HepG2 (cell line): ENCODE measurements around the gene SPRED2. TPM values are rescaled to one million over a fixed set of nuclear protein-coding genes. Genes with fewer than 3 reads are reported as not detected.
A peak's percentile ranks its signal among the peaks of the same experiment; 100 is the strongest.

Experiments
- CREM ChIP-seq, 2 experiments: sonication (generic) in 1 of 2; formaldehyde crosslinking in 1 of 2; IDR thresholded peaks; 2 replicates each; pipeline versions ENCODE4 v1.4.0 to v1.6.1; 2016 to 2020; ENCODE audit warnings: antibody characterized with exemption in 1 of 2, mild to moderate bottlenecking in 1 of 2, missing genetic modification reagents in 1 of 2
- HNRNPL ChIP-seq: fragments of 200-400 bp; formaldehyde crosslinking; IDR thresholded peaks from 2 replicates; pipeline ENCODE4 v1.6.1; 2017; ENCODE audit warnings: mild to moderate bottlenecking, low read depth, low read length
- RAD51 ChIP-seq: fragments of 450-650 bp; IDR thresholded peaks from 2 replicates; pipeline ENCODE4 v1.6.1; 2016; ENCODE audit warnings: borderline replicate concordance
- SATB2 ChIP-seq: sonication (generic); formaldehyde crosslinking; IDR thresholded peaks from 2 replicates; pipeline ENCODE4 v1.5.0; 2020; ENCODE audit warnings: missing genetic modification reagents
- SPEN ChIP-seq: sonication (generic); formaldehyde crosslinking; IDR thresholded peaks from 2 replicates; pipeline ENCODE4 v1.5.1; 2020; ENCODE audit warnings: low read depth, mild to moderate bottlenecking, missing genetic modification reagents
- STAT5B ChIP-seq: sonication (generic); formaldehyde crosslinking; IDR thresholded peaks from 2 replicates; pipeline ENCODE4 v1.4.0; 2020; ENCODE audit warnings: missing genetic modification reagents
- ZFP36L1 ChIP-seq: sonication (generic); formaldehyde crosslinking; IDR thresholded peaks from 2 replicates; pipeline ENCODE4 v1.8.0; 2022; ENCODE audit warnings: mild to moderate bottlenecking, missing genetic modification reagents, moderate library complexity
- ZNF747 ChIP-seq: sonication (generic); formaldehyde crosslinking; IDR thresholded peaks from 2 replicates; pipeline ENCODE4 v1.8.1; 2023; ENCODE audit warnings: missing genetic modification reagents, mild to moderate bottlenecking, borderline replicate concordance
- polyA plus RNA-seq, 8 experiments: library from polyadenylated mRNA; depleted of rRNA in 3 of 8; stranded (reverse) in 7 of 8; unstranded in 1 of 8; fragments of >200 nt; fragmentation: Illumina TruSeq in 4 of 8; extraction: Trizol in 4 of 8; gene quantifications; 2 replicates each; pipeline versions ENCODE4 v1.2.1 to v1.2.3, GENCODE V29; 2011 to 2016; ENCODE audit warnings: low read depth in 4 of 8, missing spikeins in 1 of 8, mixed read lengths in 1 of 8; ENCODE audit not compliant: insufficient read depth in 1 of 8
- total RNA-seq, 5 experiments: library from RNA; depleted of rRNA; stranded (reverse); fragments of >200 nt; fragmentation: Illumina TruSeq; extraction: Trizol; gene quantifications; 2 replicates each; pipeline ENCODE4 v1.2.3, GENCODE V29; 2016; ENCODE audit warnings: low read depth in 1 of 5
- TF ChIP-seq, protein P1 (sequence below): sonication (generic); formaldehyde crosslinking; IDR thresholded peaks from 2 replicates; pipeline ENCODE4 v1.4.0; 2020; ENCODE audit warnings: mild to moderate bottlenecking, low read depth, missing genetic modification reagents
- TF ChIP-seq, protein P2 (sequence below): sonication (generic); formaldehyde crosslinking; IDR thresholded peaks from one replicate; pipeline ENCODE4 v1.5.1; 2020; ENCODE audit warnings: mild to moderate bottlenecking, missing genetic modification reagents; ENCODE audit errors: not compliant biosample characterization
- TF ChIP-seq, protein P3 (sequence below): sonication (generic); formaldehyde crosslinking; IDR thresholded peaks from 2 replicates; pipeline ENCODE4 v1.8.0; 2022; ENCODE audit warnings: mild to moderate bottlenecking, missing genetic modification reagents
- TF ChIP-seq, protein P4 (sequence below): sonication (generic); formaldehyde crosslinking; IDR thresholded peaks from 2 replicates; pipeline ENCODE4 v1.5.0; 2020; ENCODE audit warnings: mild to moderate bottlenecking, missing genetic modification reagents

SPRED2 gene
- total and polyA plus RNA-seq, 2 of the 13 experiments (the other 11 are each of a cell fraction or from before 2014, with no cell fraction given) = 13.0 to 37.0 TPM

DNA sequence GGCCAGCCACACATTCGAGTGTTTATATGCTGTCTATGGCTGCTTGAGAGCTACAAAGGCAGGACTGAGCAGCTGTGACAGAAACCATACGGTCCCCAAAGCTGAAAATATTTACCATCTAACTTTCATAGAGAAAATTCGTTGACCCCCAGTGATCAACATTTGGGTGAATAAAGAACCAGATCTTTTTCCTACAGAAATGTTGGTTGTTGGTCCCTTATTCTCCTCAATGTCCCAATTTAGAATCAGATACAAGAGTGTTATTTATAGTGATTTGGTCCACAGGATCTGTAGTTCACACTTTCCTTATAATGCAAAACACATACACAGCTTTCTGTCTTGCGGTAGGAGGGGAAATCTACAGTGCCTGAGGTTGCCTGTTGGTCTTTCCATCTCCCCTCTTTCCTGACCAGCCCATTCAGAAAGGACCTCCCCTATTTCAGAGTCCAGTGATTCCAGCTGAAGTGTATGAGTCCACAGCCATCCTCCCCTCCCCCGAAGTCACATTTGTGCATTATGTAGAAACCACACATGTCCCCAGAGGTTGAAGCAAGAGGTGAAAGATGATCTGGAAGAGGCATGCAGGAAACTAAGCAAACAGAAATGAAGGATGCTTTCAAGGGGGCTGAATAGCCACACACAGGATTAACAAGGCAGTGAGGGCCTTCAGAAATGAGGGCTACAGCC lies 61.9 kb downstream of the SPRED2 start (continued):
- TF ChIP-seq SATB2 (CRISPR knock-in tag) = no peak
- TF ChIP-seq, protein P1, sequence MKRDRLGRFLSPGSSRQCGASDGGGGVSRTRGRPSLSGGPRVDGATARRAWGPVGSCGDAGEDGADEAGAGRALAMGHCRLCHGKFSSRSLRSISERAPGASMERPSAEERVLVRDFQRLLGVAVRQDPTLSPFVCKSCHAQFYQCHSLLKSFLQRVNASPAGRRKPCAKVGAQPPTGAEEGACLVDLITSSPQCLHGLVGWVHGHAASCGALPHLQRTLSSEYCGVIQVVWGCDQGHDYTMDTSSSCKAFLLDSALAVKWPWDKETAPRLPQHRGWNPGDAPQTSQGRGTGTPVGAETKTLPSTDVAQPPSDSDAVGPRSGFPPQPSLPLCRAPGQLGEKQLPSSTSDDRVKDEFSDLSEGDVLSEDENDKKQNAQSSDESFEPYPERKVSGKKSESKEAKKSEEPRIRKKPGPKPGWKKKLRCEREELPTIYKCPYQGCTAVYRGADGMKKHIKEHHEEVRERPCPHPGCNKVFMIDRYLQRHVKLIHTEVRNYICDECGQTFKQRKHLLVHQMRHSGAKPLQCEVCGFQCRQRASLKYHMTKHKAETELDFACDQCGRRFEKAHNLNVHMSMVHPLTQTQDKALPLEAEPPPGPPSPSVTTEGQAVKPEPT = no peak
- no peak for TF ChIP-seq SPEN (CRISPR knock-in tag)
- TF ChIP-seq, protein P2, sequence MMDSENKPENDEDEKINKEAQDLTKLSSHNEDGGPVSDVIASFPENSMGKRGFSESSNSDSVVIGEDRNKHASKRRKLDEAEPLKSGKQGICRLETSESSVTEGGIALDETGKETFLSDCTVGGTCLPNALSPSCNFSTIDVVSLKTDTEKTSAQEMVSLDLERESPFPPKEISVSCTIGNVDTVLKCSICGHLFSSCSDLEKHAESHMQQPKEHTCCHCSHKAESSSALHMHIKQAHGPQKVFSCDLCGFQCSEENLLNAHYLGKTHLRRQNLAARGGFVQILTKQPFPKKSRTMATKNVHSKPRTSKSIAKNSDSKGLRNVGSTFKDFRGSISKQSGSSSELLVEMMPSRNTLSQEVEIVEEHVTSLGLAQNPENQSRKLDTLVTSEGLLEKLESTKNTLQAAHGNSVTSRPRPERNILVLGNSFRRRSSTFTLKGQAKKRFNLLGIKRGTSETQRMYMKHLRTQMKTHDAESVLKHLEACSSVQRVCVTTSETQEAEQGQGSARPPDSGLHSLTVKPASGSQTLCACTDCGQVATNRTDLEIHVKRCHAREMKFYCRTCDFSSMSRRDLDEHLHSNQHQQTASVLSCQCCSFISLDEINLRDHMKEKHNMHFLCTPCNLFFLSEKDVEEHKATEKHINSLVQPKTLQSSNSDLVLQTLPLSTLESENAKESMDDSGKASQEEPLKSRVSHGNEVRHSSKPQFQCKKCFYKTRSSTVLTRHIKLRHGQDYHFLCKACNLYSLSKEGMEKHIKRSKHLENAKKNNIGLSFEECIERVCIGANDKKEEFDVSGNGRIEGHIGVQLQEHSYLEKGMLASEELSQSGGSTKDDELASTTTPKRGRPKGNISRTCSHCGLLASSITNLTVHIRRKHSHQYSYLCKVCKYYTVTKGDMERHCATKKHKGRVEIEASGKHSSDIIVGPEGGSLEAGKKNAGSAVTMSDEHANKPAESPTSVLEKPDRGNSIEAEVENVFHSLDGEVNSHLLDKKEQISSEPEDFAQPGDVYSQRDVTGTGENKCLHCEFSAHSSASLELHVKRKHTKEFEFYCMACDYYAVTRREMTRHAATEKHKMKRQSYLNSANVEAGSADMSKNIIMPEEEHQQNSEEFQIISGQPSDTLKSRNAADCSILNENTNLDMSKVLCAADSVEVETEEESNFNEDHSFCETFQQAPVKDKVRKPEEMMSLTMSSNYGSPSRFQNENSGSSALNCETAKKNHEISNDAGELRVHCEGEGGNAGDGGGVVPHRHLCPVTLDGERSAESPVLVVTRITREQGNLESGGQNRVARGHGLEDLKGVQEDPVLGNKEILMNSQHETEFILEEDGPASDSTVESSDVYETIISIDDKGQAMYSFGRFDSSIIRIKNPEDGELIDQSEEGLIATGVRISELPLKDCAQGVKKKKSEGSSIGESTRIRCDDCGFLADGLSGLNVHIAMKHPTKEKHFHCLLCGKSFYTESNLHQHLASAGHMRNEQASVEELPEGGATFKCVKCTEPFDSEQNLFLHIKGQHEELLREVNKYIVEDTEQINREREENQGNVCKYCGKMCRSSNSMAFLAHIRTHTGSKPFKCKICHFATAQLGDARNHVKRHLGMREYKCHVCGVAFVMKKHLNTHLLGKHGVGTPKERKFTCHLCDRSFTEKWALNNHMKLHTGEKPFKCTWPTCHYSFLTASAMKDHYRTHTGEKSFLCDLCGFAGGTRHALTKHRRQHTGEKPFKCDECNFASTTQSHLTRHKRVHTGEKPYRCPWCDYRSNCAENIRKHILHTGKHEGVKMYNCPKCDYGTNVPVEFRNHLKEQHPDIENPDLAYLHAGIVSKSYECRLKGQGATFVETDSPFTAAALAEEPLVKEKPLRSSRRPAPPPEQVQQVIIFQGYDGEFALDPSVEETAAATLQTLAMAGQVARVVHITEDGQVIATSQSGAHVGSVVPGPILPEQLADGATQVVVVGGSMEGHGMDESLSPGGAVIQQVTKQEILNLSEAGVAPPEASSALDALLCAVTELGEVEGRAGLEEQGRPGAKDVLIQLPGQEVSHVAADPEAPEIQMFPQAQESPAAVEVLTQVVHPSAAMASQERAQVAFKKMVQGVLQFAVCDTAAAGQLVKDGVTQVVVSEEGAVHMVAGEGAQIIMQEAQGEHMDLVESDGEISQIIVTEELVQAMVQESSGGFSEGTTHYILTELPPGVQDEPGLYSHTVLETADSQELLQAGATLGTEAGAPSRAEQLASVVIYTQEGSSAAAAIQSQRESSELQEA = no peak
- TF ChIP-seq HNRNPL = no peak
- no peak for TF ChIP-seq RAD51
- TF ChIP-seq ZNF747 (CRISPR knock-in tag) = no peak
- TF ChIP-seq, protein P3, sequence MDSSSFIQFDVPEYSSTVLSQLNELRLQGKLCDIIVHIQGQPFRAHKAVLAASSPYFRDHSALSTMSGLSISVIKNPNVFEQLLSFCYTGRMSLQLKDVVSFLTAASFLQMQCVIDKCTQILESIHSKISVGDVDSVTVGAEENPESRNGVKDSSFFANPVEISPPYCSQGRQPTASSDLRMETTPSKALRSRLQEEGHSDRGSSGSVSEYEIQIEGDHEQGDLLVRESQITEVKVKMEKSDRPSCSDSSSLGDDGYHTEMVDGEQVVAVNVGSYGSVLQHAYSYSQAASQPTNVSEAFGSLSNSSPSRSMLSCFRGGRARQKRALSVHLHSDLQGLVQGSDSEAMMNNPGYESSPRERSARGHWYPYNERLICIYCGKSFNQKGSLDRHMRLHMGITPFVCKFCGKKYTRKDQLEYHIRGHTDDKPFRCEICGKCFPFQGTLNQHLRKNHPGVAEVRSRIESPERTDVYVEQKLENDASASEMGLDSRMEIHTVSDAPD (CRISPR knock-in tag) = no peak
- TF ChIP-seq, protein P4, sequence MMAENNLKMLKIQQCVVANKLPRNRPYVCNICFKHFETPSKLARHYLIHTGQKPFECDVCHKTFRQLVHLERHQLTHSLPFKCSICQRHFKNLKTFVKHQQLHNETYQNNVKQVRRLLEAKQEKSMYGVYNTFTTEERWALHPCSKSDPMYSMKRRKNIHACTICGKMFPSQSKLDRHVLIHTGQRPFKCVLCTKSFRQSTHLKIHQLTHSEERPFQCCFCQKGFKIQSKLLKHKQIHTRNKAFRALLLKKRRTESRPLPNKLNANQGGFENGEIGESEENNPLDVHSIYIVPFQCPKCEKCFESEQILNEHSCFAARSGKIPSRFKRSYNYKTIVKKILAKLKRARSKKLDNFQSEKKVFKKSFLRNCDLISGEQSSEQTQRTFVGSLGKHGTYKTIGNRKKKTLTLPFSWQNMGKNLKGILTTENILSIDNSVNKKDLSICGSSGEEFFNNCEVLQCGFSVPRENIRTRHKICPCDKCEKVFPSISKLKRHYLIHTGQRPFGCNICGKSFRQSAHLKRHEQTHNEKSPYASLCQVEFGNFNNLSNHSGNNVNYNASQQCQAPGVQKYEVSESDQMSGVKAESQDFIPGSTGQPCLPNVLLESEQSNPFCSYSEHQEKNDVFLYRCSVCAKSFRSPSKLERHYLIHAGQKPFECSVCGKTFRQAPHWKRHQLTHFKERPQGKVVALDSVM (CRISPR knock-in tag) = peak; percentile 43; the same call in 1 of the 2 replicates
- no peak for TF ChIP-seq STAT5B
- no peak for TF ChIP-seq ZFP36L1 (CRISPR knock-in tag)
- no peak for TF ChIP-seq CREM (IDR thresholded peaks at IDR 0.05)
- no peak for TF ChIP-seq CREM (CRISPR knock-in tag; IDR thresholded peaks at IDR 0.05)
